Renal pelvis (tissue), 4 donors: ENCODE results near the gene KCNMB1. TPM values are rescaled to one million over a fixed set of nuclear protein-coding genes. Genes with fewer than 3 reads are reported as not detected.
"Not testable (repeated sequence)": the region's sequence is repeated elsewhere in the genome, so short reads cannot be mapped to it uniquely, and the experiment has no call there.

Source experiments
- DNase-seq: peaks from one replicate; pipeline ENCODE4 v3.0.0-alpha.2; 2013
- polyA plus RNA-seq, 3 donors: library from polyadenylated mRNA; unstranded; fragments of 120-200 nt; gene quantifications; one replicate each; pipeline ENCODE4 v1.2.1, GENCODE V29; 2013; ENCODE audit not compliant: insufficient read length in 3 of 3

The KCNMB1 gene
- polyA plus RNA-seq, 3 donors: 1.3 to 2.1 (median 2.1) TPM

DNA sequence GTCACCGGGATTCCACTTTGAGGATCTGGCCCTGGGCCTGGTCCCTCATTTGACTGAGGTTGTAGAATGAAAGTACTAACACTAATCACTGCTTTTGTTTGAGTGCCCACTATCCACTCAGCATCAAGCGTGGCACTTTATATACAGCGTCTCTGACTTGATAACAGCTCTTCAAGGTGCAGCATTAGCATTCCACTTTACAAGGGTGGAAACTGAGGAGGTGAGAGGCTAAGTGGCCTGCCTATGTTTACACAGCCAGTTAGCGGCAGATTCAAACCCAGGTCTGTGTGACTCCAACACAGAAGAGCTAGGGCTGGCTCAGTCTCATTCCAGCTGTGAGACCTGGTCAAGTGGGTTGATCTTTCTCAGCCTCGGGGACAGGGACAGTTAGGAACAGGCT lies 5.9 kb downstream of the KCNMB1 start:
- no peak for DNase-seq

DNA sequence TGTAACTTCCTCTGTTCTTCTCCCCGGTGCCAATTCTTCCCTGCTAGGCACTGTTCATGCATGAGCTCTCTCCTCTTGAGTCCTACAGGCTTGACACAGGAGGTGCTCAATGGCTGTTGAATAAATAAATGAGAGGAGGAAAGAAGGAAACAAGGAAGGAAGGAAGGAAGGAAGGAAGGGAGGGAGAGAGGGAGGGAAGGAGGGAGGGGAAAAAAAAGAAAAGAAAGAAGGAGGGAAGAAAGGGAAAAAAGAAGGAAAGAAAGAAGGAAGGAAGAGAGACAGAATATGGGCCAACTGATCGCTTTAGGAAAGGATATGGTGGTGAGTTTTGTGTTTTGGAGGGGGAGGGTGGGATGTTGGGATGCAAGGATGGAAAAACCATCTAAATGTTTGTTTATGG lies 6.4 kb downstream of the KCNMB1 start:
- DNase-seq: no peak

DNA sequence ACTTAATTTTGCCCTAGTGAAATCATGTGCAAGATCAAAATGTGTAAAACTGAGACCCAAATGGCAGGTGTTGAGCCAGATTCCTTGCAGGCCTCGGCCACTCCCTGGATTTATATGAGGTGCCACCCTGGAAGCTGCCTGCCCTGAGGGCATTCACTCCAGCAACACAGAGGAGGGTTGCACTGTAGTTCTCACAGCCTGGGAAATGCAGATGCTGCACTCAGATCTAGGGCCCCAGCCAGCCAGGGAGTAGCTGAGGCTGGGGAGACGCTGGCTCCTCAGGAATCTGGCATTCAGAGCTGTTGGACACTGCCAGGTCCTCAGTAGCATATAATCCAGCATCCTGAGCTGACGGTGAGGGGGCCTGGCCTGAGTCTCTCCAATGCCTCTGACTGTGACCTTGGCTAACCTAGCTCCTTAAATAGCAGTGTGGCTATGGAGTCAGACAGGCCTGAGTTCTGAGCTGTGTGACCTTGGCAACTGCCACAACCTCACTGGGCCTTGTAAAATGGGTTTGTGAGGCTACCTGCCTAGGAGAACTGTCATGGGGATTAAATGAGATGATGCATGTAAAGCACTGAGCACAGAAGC lies 8.7 kb downstream of the KCNMB1 start:
- DNase-seq: no peak

DNA sequence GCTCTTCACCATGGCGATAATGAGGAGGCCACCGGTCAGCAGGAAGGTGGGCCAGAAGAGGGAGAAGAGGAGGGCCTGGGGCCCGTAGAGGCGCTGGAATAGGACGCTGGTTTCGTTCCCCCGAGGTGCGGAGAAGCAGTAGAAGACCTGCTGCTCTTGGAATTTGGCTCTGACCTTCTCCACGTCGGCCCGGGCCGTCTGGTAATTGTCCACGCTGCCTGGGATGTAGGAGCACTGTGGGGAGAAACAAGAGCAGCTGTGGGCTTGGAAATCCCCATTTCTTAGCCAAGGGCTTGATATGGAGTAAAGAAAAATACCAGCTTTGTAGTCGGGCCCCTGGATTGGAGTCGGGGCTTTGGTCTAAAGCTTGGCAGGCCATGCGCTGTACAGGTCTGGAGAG lies 10.4 kb downstream of the KCNMB1 start:
- no peak for DNase-seq

DNA sequence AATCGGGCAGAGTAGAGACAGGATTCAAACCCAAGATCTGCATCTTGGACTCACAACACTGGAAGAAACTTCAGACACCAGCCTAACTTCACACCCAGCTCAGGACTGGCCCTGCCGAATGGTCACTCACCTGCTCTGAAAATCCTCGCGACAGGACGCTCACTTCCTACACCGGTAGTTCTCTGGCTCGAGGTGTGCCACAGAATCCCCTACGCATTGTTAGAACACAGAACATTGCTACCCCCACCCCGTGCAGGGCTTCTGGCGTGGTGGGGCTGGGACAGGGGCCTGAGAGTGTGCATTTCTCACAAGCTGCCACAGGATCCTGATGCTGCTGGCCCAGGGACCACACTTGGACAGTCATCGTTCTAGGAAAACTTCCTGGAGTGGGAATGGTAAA lies 12.1 kb downstream of the KCNMB1 start:
- DNase-seq: no peak

DNA sequence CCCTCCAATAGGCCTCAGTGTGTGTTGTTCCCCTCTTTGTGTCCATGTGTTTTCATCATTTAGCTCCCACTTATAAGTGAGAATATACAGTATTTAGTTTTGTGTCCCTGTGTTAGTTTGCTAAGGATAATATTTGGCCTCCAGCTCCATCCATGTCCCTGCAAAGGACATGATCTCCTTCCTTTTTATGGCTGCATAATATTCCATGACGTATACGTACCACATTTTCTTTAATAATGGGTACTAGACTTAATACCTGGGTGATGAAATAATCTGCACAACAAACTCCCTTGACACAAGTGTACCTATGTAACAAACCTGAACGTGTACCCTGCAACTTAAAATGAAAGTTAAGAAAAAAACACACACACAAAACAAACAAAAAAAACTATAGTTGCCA lies 12.6 kb downstream of the KCNMB1 start:
- DNase-seq: not testable (repeated sequence)

DNA sequence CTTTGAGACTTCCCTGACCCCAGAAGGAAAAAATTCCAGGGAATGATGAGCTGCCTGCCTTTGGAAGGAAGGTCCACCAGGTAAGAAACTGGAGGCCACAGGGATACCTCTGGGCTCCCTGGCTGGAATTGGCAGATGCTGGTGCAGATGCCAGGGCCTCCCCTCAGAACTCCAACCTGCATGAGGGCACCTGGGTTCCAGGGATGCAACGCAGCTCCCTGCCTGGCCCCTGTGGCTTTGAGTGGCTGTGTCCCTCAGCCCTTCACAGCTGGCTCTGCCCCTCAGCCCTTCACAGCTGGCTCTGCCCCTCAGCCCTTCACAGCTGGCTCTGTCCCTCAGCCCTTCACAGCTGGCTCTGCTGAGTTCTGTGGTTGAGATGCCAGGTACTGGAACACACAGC lies 13.9 kb downstream of the KCNMB1 start:
- DNase-seq: no peak

DNA sequence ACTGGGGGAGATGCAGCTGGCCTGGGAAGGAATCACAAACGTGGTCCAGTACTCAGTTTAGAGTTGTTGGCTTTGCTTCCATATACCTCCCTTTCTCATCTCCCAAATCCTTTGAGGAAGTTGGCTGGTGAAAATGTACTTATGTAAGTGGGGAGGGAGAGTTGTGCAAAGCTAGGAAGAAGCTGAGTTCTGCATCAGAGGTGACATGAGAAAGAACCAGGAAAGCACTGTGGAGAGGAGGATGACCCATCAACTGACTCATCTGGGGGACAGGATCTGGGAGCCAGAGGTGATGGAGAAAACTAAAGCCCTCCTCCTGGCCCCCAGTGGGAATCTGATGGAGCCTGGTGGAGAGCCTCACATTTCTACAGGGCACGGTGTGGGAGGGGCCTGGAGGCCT lies 16.2 kb downstream of the KCNMB1 start:
- DNase-seq: no peak

DNA sequence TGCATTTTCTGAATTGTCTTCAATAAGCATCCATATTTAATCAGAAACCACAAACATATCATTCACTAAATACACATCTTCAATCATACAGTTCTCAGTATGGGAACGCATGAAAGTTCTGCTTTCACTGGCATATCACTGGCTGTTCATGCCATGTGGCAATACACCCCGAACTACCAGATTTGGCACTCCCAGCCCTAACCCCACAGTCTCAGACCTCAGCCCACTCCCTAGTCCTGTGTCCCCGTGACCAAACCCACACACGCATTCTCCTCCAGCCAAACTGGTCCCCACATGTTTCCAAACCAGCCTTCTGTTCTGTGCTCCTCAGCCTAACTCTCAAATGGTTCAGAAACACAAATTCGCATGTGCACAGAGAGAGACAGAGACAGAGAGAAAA lies 20.6 kb downstream of the KCNMB1 start:
- no peak for DNase-seq

DNA sequence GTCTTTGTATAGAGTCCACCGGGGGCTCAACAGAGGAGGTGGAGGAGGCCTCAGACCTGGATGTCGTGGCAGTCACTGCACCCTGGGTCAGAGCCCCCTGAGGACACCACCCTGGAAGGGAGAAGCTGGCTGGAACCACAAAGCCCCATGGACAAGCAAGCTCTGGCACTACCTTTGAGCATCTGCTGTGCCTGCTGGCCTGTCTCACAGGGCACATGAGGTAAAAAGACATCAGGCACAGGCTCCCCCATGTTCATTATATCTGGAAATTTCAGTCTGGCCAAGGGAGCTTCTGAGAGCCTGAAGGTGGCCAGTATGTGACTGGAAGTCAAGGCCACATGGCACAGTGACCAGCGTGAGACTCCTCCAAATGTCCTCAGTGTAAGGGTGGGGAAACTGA lies 22.9 kb downstream of the KCNMB1 start:
- DNase-seq: no peak

DNA sequence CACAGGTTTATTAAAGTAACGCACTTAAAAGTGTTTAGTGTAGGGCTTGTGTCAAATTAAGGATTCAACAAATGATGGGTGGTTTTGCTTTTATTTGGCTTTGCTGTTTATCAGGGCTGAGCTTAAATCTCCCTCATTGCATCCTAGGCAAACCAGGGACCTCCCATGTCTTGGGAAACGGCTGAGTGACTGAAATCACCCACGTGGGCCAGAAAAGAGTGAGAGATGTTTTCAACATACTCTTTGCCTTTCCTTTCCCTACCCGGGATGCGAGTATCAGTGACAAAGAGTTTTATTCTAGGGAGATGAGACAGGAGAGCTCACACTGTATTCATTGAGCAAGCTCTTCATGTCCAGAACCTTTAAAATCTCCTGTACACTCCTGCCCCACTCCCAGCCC lies 23.3 kb downstream of the KCNMB1 start:
- DNase-seq: no peak

DNA sequence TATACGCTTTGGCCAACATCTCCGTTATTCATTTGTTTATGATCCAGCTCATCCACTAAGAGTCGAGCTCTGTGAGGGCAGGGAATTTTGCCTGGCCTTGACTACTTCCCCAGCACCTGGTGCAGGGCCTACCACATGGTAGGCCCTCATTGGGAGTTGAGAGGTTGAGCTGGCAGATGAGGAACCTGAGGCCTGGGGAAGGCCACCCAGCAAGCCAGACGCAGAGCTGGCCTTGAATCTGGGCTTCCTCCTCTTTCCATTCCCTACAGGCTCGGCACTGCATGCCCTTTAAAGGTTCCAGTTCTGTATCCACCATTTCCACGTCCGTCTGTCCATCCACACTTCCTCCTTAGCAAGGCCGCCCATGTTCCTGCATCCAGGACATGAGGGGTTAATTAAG lies 24.2 kb downstream of the KCNMB1 start:
- no peak for DNase-seq

DNA sequence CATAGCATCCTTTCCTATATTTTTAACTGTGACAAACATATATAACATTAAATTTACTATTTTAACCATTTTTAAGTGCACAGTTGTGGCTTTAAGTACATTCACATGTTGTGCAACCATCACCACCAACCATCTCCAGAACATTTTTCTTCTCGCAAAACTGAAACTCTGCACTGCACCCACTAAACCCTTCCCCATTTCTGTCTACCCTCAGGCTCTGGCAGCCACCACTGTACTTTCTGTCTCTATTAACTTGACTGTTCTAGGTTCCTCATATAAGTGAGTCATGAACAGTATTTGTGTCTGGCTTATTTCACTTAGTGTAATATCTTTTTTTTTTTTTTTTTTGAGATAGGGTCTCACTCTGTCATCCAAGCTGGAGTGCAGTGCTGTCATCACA lies 25.5 kb downstream of the KCNMB1 start:
- DNase-seq: no peak

DNA sequence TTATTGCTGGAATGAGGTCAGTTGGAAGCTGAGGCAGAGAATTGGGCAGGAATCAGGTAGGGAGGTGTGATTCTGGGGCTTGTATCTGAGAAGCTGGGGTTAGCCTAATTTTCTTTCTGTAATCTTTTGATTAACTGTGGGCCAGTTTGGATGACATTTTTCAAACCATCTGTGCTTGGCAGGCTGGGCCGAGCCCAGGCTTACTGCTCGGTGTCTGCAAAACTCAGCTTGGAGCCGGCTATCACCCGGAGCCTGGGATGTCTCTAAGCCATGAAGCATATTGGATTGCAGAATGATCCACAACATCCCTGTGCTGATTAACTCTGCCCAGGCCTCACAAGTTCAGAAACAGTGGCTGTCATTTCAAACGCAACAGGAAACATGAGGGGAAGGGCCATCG lies 26.5 kb downstream of the KCNMB1 start:
- DNase-seq: no peak

DNA sequence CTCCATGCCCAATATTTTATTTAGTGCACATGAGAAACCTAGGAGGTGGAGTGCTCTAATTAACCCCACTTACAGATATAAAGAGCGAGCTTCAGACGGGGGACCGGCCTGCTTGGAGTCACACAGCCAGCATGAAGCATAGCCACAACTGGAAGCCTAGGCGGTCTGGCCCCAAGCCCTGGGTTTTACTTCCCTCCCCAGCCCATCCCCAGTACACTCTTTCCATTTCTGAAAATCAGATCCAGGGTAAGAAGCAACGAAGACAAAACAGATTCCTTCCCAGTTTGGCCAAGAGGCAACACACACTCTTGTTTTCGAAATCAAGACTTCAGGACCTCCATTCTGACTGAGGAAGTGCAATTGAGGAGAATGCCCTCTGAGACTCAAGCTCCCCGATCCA lies 27.1 kb downstream of the KCNMB1 start:
- no peak for DNase-seq

DNA sequence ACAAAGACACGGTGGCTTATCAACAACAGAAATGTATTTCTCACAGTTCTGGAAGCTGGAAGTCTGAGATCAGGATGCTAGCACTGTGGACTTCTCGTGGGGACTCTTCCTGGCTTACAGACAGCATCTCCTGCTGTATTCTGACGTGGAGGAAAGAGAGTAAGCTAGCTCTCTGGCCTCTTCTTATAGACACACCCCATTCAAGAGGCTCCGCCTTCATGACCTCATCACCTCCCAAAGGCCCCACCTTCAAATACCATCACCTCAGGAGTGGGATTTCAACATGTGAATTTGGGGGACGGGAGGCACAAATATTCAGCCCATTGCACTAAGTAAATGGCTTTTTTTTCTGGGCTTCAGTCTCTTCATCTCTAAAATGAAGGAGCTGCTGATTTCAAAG lies 27.6 kb downstream of the KCNMB1 start:
- DNase-seq: no peak

DNA sequence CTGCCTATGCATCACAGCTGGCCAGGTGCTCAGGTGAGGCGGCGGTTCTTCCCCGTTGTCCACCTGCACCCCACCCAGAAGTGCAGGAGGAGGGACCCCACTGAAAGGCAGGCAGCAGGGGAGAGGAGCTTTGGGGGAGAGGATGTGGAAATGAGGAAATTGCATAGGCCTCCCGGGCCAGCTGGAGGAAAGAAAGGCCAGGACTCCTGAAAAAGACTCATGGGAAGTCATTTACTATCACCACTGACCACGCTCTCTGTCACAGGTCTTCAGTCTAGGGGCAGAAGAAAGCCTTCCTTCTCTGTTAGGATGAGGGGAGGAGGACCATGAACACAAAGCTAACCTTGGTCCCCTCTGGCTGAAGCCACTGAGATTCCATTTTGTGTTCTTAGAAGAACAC lies 28.1 kb downstream of the KCNMB1 start:
- no peak for DNase-seq

DNA sequence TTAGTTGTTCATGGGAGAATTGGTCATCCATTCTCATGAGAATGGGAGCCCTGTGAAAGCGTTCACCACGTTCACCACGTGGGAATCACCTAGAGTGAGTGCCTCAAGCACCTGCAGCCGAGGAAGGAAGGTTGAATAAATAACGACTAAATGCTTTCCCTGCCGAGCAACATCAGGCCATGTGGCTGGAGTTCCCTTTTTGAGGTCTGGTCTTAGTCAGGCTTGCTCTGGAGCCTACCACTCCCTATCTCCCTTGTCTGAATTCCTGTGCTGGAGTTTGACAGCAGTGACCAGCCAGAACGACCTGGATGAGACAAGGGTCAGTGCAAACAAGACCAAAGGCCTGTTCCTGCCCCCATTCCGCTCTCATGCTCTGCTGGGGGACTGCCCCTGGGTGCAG lies 28.5 kb downstream of the KCNMB1 start:
- DNase-seq: no peak

DNA sequence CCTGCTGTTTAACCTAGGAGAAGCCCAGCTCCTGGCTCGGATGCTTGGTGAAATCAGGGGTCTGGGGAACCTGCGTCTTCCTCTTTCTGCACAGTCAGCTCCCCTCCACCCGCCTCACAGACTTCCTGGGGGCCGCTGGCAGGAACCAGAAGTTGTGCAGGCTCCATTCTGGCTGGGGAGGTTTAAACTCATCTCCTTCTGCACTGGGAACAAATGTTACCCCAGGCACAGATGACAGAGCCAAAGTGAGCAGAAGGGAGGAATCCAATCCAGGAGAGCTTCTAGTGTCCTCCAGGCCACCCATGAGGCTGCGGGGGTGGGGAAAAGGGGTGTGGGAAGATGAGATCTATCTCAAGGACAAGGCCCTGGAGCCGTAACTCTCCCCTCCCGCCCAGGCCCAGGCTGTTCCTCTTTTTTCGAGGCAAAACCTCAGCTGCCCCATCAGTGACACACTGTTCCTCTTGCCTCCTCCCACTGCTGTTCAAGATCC lies 31.2 kb downstream of the KCNMB1 start:
- DNase-seq: no peak

DNA sequence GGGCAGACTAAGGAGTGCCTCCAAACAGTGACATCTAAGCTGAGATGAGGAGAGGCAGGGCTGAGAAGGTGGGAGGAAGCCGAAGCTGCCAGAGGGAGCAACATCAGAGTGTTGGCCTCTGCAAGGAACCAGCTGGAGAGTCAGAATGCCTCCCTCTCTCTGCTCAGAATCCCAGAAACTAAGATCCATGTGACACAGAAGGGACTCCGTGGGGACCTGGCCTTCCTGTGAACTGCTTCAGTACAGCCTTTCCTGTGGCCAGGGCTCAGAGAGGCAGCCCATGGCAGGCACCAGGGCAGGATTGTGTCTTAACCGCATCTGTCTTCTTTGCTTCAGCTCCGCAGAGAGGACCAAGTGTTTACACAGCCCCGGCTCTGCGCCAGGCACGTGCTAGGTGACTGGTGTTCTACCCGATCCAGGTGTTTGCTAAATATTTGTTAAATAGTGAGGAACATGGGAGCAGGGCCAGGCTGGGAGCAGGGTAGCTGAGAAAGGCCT lies 33.5 kb downstream of the KCNMB1 start:
- DNase-seq: no peak

DNA sequence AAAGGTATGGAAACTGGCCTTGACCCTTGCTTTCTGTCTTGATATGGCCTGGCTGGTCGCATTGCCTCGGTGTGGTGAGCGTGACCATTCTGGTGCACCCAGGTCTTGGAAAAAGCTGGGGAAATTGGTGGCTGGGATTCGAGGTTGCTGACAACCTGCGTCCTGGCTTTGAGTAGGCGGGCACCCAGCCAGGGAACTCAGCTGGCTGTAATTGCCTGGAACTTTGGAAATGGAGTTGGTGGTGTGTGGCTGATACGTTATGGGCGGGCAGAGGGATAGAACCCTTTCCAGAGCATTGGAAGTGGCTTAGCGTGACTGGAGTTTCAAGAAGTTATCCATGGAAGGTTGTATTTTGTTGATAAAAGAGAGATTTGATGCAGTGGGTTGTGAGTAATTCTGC lies 35.2 kb downstream of the KCNMB1 start:
- peak; percentile 42 for DNase-seq

DNA sequence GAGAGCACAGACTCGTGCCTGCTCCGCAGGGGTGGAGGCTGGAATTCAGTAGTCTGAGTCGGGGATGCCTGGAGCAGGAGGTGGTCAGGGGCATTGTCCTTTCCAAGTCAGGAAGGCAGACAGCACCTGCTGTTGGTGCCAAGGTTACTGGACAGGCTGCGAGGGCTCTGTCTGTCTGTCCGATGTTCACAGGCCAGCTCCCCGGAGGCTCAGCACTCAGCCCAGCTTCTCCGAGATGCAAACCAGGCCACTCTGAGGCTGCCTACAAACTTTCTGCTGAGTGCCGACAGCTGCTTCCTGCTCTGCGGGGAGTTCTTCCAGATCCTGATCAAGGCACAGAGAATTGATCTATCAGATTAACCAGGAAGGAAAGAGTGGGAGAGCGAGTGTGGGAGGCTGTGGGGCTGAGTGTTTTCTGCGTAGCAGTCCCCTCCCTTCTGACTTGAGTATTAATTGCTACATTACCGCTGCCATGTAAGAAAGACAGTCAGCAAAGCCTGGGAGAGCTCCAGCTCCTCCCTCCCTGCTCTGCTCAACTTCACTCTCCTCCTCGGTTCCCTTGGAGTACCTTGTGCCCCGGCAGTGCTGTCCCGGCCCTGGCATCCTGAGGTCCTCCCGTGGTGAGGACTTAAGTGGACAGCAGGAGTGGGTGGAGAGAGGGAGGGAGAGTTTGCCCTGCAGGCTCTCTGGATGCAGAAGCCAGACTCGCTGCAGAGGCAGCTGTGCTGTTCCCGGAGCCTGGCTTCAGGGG lies 36.0 kb downstream of the KCNMB1 start:
- DNase-seq: peak; percentile 29

DNA sequence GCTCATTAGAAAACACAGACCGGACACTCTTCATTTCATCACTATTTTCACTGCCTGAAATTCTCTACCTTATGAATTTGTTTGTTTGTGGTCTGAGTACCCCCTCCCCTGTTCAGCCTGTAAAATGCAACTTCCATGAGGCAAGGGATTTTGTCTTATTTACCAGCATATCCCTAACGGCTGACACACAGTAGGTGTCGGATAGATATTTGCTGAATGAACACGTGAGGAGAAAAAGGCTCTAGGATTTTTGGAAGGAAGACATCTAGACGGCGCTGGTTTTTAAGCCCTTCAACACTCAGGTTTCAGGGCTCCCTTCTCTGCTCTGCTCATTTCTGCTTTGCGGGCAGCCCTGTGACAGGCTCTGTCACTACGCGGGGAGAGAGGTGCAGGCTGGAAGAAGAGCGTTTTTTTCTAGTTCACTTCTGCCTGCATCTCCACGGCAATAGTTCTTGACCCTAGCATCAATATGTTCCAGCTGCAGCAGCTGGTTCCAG lies 41.0 kb downstream of the KCNMB1 start:
- no peak for DNase-seq
